Body of pancreas (tissue), 4 donors: Measurements from ENCODE around the gene GLRA1.

Experiments
- POLR2A ChIP-seq, 3 donors: fragments of 450-650 bp; IDR thresholded peaks; one replicate each; pipeline ENCODE4 v1.6.1; 2016; ENCODE audit warnings: antibody characterized with exemption in 3 of 3, mild to moderate bottlenecking in 2 of 3
- TF ChIP-seq, protein P1 (sequence below), 7 experiments: fragments of 450-650 bp in 4 of 7; fragments of 200-600 bp in 3 of 7; sonication (generic) in 3 of 7; IDR thresholded peaks; one replicate each; pipeline ENCODE4 v1.5.1; 2016 to 2019; ENCODE audit warnings: antibody characterized with exemption in 7 of 7

DNA sequence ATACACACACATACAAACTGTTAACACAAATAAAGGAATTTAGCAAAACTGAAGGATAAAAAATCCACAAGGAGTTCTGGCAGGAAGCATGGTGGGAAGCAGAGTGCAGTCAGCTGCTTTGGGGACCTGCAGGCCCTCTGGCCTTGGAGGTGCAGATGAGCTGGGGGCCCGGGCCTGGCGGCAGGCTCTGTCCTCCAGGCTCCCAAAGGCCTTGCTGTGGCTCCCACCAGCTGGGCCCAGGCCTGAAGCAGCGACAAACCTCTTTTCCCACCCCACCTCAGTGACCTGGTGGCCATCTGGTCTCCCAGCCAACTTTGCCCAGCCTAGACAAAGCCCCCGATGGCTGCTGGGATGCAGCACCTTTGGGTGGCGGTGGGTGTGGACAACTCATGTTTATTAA, 67.8 kb downstream of the GLRA1 start:
- TF ChIP-seq, protein P1, sequence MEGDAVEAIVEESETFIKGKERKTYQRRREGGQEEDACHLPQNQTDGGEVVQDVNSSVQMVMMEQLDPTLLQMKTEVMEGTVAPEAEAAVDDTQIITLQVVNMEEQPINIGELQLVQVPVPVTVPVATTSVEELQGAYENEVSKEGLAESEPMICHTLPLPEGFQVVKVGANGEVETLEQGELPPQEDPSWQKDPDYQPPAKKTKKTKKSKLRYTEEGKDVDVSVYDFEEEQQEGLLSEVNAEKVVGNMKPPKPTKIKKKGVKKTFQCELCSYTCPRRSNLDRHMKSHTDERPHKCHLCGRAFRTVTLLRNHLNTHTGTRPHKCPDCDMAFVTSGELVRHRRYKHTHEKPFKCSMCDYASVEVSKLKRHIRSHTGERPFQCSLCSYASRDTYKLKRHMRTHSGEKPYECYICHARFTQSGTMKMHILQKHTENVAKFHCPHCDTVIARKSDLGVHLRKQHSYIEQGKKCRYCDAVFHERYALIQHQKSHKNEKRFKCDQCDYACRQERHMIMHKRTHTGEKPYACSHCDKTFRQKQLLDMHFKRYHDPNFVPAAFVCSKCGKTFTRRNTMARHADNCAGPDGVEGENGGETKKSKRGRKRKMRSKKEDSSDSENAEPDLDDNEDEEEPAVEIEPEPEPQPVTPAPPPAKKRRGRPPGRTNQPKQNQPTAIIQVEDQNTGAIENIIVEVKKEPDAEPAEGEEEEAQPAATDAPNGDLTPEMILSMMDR (IDR thresholded peaks at IDR 0.05) = no peak
- TF ChIP-seq POLR2A (IDR thresholded peaks at IDR 0.05) = no peak
